GM23338 (cell line): Measurements from ENCODE around the gene WT1. TPM values are rescaled to one million over a fixed set of nuclear protein-coding genes. Genes with fewer than 3 reads are reported as not detected.
A peak's percentile ranks its signal among the peaks of the same experiment; 100 is the strongest.

Experiments used
- ATAC-seq: fragments of 200-7000 bp; cut with Tn5 transposase; 3 replicates; pipeline ENCODE4 v1.9.1; 2020
- DNase-seq: peaks from one replicate; pipeline ENCODE4 v3.0.0-alpha.2; 2015; ENCODE audit warnings: low spot score
- H2AFZ ChIP-seq: fragments of 200-600 bp; sonication (generic); 2 replicates; pipeline ENCODE4 v1.8.0; 2016; ENCODE audit warnings: antibody characterized with exemption, mild to moderate bottlenecking, moderate library complexity
- H3F3A ChIP-seq: fragments of 200-600 bp; sonication (generic); replicated peaks from 2 replicates; pipeline ENCODE4 v1.8.0; 2017; ENCODE audit warnings: antibody characterized with exemption, mixed run types, low read depth
- H3K27ac ChIP-seq: fragments of 200-600 bp; sonication (generic); 2 replicates; pipeline ENCODE4 v1.6.1; 2016; ENCODE audit warnings: low read depth
- H3K27me3 ChIP-seq: fragments of 200-600 bp; sonication (generic); 2 replicates; pipeline ENCODE4 v1.8.0; 2016; ENCODE audit warnings: mild to moderate bottlenecking, mixed run types, moderate library complexity; ENCODE audit not compliant: insufficient read depth
- H3K36me3 ChIP-seq: fragments of 200-600 bp; sonication (generic); 2 replicates; pipeline ENCODE4 v1.8.0; 2016; ENCODE audit warnings: mild to moderate bottlenecking; ENCODE audit not compliant: insufficient read depth
- H3K4me1 ChIP-seq: fragments of 200-600 bp; sonication (generic); 2 replicates; pipeline ENCODE4 v1.8.0; 2016; ENCODE audit warnings: mild to moderate bottlenecking, moderate library complexity; ENCODE audit not compliant: insufficient read depth
- H3K4me2 ChIP-seq: fragments of 200-600 bp; sonication (generic); 2 replicates; pipeline ENCODE4 v1.7.1; 2017; ENCODE audit warnings: mixed run types
- H3K4me3 ChIP-seq: fragments of 200-600 bp; sonication (generic); 2 replicates; pipeline ENCODE4 v1.6.1; 2016; ENCODE audit warnings: mixed run types
- H3K79me2 ChIP-seq: fragments of 200-600 bp; sonication (generic); replicated peaks from 2 replicates; pipeline ENCODE4 v1.8.0; 2017; ENCODE audit warnings: mild to moderate bottlenecking; ENCODE audit not compliant: insufficient read depth
- H3K9me2 ChIP-seq: fragments of 200-600 bp; sonication (generic); 2 replicates; pipeline ENCODE4 v1.8.0; 2017; ENCODE audit not compliant: insufficient read depth
- H4K20me1 ChIP-seq: fragments of 200-600 bp; sonication (generic); replicated peaks from 2 replicates; pipeline ENCODE4 v1.8.0; 2017; ENCODE audit warnings: mild to moderate bottlenecking; ENCODE audit not compliant: insufficient read depth
- H3K27ac Mint-ChIP-seq: 2 replicates; pipeline ENCODE4 v1.8.0; 2020; ENCODE audit warnings: inconsistent platforms, mild to moderate bottlenecking, moderate library complexity, mixed read lengths
- H3K27me3 Mint-ChIP-seq: 3 replicates; pipeline ENCODE4 v1.8.0; 2022; ENCODE audit warnings: low read depth, mild to moderate bottlenecking, moderate library complexity, mixed read lengths, inconsistent platforms; ENCODE audit not compliant: insufficient read depth, poor library complexity
- H3K36me3 Mint-ChIP-seq: 3 replicates; pipeline ENCODE4 v1.8.0; 2021; ENCODE audit warnings: low read depth, mild to moderate bottlenecking, inconsistent platforms, moderate library complexity, mixed read lengths
- H3K4me1 Mint-ChIP-seq: 3 replicates; pipeline ENCODE4 v1.8.0; 2020; ENCODE audit warnings: mild to moderate bottlenecking, inconsistent platforms, mixed read lengths
- H3K4me3 Mint-ChIP-seq: 3 replicates; pipeline ENCODE4 v1.8.0; 2021; ENCODE audit warnings: moderate library complexity, mild to moderate bottlenecking, inconsistent platforms, mixed read lengths
- H3K9me3 Mint-ChIP-seq: 3 replicates; pipeline ENCODE4 v1.8.0; 2020; ENCODE audit warnings: moderate library complexity, mild to moderate bottlenecking, inconsistent platforms, mixed read lengths
- CREB1 ChIP-seq: fragments of 250-450 bp; sonication (Bioruptor Pico); IDR thresholded peaks from 2 replicates; pipeline ENCODE4 v1.5.0; 2020; ENCODE audit warnings: low read depth, mild to moderate bottlenecking, moderate library complexity
- EZH2 ChIP-seq: fragments of 200-600 bp; sonication (generic); IDR thresholded peaks from one replicate; pipeline ENCODE4 v1.8.0; 2017; ENCODE audit warnings: antibody characterized with exemption, mild to moderate bottlenecking, low read depth; ENCODE audit not compliant: unreplicated experiment
- EZH2phosphoT487 ChIP-seq: fragments of 200-600 bp; sonication (generic); IDR thresholded peaks from one replicate; pipeline ENCODE4 v1.8.1; 2018; ENCODE audit warnings: antibody characterized with exemption; ENCODE audit not compliant: unreplicated experiment
- NANOG ChIP-seq: IDR thresholded peaks from 2 replicates; pipeline ENCODE4 v1.6.1; 2016; ENCODE audit warnings: antibody characterized with exemption, borderline replicate concordance
- POLR2AphosphoS5 ChIP-seq: IDR thresholded peaks from 2 replicates; pipeline ENCODE4 v1.6.1; 2016; ENCODE audit warnings: antibody characterized with exemption, low read depth
- ZNF114 ChIP-seq: fragments of 250-450 bp; sonication (Bioruptor Pico); IDR thresholded peaks from 2 replicates; pipeline ENCODE4 v1.5.0; 2020; ENCODE audit warnings: mild to moderate bottlenecking, moderate library complexity
- ZNF331 ChIP-seq: fragments of 250-450 bp; sonication (Bioruptor Pico); IDR thresholded peaks from 2 replicates; pipeline ENCODE4 v1.5.0; 2020; ENCODE audit warnings: low read depth, mild to moderate bottlenecking, moderate library complexity
- polyA plus RNA-seq: library from polyadenylated mRNA; unstranded; fragments of >200 nt; fragmentation: Nextera tagmentation; extraction: Ambion mirVana; gene quantifications from 2 replicates; pipeline ENCODE4 v1.2.1, GENCODE V29; 2016
- total RNA-seq: library from RNA; depleted of rRNA; stranded (reverse); fragments of >200 nt; shearing (Covaris generic); gene quantifications from 2 replicates; pipeline ENCODE4 v1.2.3, GENCODE V29; 2014
- TF ChIP-seq, protein P1 (sequence below): IDR thresholded peaks from one replicate; pipeline ENCODE4 v1.6.1; 2018; ENCODE audit warnings: antibody characterized with exemption; ENCODE audit not compliant: unreplicated experiment
- TF ChIP-seq, protein P2 (sequence below): IDR thresholded peaks from 2 replicates; pipeline ENCODE4 v1.6.1; 2016; ENCODE audit warnings: antibody characterized with exemption

WT1 gene
- total and polyA plus RNA-seq, 2 experiments from 2014 or later: 0.21 TPM; not detected in 1

DNA sequence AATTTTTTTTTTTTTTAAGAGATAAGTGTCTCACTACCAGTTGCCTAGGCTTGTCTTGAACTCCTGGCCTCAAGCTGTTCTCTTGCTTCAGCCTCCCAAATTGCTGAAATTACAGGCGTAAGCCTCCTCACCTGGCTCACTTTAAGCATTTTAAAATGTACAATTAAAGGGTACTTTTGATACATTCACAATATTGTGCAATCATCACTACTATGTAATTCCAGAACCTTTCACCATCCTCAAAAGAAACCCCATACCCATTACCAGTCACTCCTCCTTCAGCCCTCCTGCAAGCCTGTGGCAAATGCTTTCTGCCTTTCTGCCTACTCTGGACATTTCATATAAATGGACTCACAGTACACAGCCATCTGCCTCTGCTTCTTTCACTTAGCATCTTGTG is 34.5 kb upstream of the WT1 start (continued):
- no peak for TF ChIP-seq EZH2
- TF ChIP-seq, protein P1, sequence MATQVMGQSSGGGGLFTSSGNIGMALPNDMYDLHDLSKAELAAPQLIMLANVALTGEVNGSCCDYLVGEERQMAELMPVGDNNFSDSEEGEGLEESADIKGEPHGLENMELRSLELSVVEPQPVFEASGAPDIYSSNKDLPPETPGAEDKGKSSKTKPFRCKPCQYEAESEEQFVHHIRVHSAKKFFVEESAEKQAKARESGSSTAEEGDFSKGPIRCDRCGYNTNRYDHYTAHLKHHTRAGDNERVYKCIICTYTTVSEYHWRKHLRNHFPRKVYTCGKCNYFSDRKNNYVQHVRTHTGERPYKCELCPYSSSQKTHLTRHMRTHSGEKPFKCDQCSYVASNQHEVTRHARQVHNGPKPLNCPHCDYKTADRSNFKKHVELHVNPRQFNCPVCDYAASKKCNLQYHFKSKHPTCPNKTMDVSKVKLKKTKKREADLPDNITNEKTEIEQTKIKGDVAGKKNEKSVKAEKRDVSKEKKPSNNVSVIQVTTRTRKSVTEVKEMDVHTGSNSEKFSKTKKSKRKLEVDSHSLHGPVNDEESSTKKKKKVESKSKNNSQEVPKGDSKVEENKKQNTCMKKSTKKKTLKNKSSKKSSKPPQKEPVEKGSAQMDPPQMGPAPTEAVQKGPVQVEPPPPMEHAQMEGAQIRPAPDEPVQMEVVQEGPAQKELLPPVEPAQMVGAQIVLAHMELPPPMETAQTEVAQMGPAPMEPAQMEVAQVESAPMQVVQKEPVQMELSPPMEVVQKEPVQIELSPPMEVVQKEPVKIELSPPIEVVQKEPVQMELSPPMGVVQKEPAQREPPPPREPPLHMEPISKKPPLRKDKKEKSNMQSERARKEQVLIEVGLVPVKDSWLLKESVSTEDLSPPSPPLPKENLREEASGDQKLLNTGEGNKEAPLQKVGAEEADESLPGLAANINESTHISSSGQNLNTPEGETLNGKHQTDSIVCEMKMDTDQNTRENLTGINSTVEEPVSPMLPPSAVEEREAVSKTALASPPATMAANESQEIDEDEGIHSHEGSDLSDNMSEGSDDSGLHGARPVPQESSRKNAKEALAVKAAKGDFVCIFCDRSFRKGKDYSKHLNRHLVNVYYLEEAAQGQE: no peak
- TF ChIP-seq ZNF331 (CRISPR knock-in tag): no peak
- TF ChIP-seq, protein P2, sequence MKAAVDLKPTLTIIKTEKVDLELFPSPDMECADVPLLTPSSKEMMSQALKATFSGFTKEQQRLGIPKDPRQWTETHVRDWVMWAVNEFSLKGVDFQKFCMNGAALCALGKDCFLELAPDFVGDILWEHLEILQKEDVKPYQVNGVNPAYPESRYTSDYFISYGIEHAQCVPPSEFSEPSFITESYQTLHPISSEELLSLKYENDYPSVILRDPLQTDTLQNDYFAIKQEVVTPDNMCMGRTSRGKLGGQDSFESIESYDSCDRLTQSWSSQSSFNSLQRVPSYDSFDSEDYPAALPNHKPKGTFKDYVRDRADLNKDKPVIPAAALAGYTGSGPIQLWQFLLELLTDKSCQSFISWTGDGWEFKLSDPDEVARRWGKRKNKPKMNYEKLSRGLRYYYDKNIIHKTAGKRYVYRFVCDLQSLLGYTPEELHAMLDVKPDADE: no peak
- no peak for TF ChIP-seq ZNF114 (CRISPR knock-in tag)
- TF ChIP-seq CREB1: no peak

DNA sequence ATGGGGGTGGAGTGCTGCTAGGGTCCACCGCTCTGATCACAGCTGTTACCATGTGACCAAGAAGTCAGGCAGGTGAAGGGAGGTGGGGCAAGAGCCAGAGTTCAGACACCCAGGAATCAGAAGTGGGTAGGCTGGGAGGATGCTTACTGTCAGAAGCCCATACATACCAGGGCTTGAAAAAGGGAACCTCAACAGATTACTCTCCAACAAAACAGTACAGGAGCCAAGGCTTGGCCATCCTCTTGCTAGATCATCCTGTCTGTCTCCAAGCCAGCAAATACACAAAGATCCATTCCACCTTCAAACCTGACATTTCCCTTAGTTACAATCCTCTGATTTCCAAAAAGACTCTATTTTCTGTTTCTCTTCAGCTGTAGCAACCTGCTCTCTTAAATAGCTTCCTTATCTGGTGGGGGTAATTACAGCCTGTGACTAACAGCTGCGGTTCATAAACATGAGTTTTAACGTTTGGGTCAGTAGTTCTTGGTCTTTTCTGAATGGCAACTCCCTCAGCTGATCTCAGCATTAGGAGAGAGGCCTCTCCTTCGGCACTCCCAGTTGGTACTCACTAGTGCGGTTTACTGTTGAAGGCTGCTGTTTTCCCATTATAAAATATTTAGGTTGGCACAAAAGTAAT is 31.1 kb upstream of the WT1 start:
- H3K4me1 ChIP-seq: no peaks in the 10 kb centered on the region
- H3K9me3 Mint-ChIP-seq: no peaks in the 10 kb centered on the region
- no peaks in the 10 kb centered on the region for H4K20me1 ChIP-seq
- no peak for TF ChIP-seq EZH2phosphoT487
- no peaks in the 10 kb centered on the region for H3K36me3 Mint-ChIP-seq
- H3K4me3 Mint-ChIP-seq: no peak overlapping the region
- 0 out of 3 replicates have a peak, but pooled peaks cover 4% of the 10 kb centered on the region for H3K4me1 Mint-ChIP-seq
- H3K36me3 ChIP-seq: no peaks in the 10 kb centered on the region
- H3K27me3 ChIP-seq: no peaks in the 10 kb centered on the region
- no peak overlapping the region for H3K4me2 ChIP-seq
- no peak overlapping the region for H3K27ac Mint-ChIP-seq
- H3F3A ChIP-seq: no peaks in the 10 kb centered on the region
- no peak overlapping the region for H3K4me3 ChIP-seq
- no peaks in the 10 kb centered on the region for H3K9me2 ChIP-seq
- 0 out of 2 replicates have a peak overlapping the region, but pooled peaks have one; percentile 47 for H2AFZ ChIP-seq
- peak; percentile 46; the same call in 2 of the 3 replicates for ATAC-seq
- peaks cover 6% of the 10 kb centered on the region for H3K27me3 Mint-ChIP-seq
- no peak for DNase-seq
- no peaks in the 10 kb centered on the region for H3K79me2 ChIP-seq
- no peak overlapping the region for H3K27ac ChIP-seq

DNA sequence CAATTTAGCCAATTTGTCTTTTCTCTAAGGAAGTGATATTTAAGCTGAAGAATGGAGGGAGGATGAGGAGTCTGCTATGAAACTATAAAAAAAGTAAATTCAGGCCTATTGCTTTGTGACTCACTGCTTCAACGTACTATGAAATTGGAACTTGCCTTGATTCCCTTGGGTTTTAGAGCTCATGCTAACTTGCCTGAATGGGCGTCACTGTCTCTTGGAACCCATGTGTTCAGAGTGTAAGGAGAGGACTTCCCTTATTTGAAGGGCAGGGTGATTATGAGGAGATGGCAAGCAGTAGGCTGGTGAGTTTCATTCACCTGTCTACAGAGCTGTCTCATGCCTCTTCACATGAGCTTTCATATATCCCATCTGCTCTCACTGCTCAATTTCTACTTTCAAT is 28.7 kb upstream of the WT1 start:
- Histone ChIP-seq H3F3A (no peaks in the 10 kb centered on the region), H3K9me2 (no peaks in the 10 kb centered on the region), H3K4me1 (no peaks in the 10 kb centered on the region), H3K27ac (no peak overlapping the region), H3K36me3 (no peaks in the 10 kb centered on the region), H4K20me1 (no peaks in the 10 kb centered on the region), H3K4me3 (no peak overlapping the region), H3K79me2 (no peaks in the 10 kb centered on the region), H2AFZ (no peak overlapping the region), H3K4me2 (no peak overlapping the region), H3K27me3 (no peaks in the 10 kb centered on the region)
- H3K4me3 Mint-ChIP-seq: no peak overlapping the region
- no peaks in the 10 kb centered on the region for H3K9me3 Mint-ChIP-seq
- TF ChIP-seq EZH2phosphoT487: no peak
- no peak for TF ChIP-seq NANOG
- no peak for TF ChIP-seq POLR2AphosphoS5
- TF ChIP-seq, protein P2: no peak
- TF ChIP-seq ZNF331 (CRISPR knock-in tag): no peak
- TF ChIP-seq CREB1: no peak
- no peaks in the 10 kb centered on the region for H3K36me3 Mint-ChIP-seq
- 0 out of 3 replicates have a peak, but pooled peaks cover 4% of the 10 kb centered on the region for H3K4me1 Mint-ChIP-seq
- peaks cover 6% of the 10 kb centered on the region for H3K27me3 Mint-ChIP-seq
- DNase-seq (no peak), ATAC-seq (no peak)
- H3K27ac Mint-ChIP-seq: no peak overlapping the region
